Subcutaneous adipose tissue (tissue), 4 donors: ENCODE measurements around the gene SLC1A4. TPM values are rescaled to one million over a fixed set of nuclear protein-coding genes. Genes with fewer than 3 reads are reported as not detected.

Source experiments
- total RNA-seq, 4 donors: library from RNA; depleted of rRNA; stranded (reverse); fragments of >200 nt; gene quantifications; one replicate each; pipeline ENCODE4 v1.1.0, GENCODE V29; 2016
- TF ChIP-seq, protein P1 (sequence below): fragments of 450-650 bp; IDR thresholded peaks from one replicate; pipeline ENCODE4 v1.5.1; 2016; ENCODE audit warnings: low read depth, mild to moderate bottlenecking, control low read depth, antibody characterized with exemption, moderate library complexity

The SLC1A4 gene
- total RNA-seq, 4 donors from 2014 or later, result 2.6 to 15.5 (median 6.8) TPM

DNA sequence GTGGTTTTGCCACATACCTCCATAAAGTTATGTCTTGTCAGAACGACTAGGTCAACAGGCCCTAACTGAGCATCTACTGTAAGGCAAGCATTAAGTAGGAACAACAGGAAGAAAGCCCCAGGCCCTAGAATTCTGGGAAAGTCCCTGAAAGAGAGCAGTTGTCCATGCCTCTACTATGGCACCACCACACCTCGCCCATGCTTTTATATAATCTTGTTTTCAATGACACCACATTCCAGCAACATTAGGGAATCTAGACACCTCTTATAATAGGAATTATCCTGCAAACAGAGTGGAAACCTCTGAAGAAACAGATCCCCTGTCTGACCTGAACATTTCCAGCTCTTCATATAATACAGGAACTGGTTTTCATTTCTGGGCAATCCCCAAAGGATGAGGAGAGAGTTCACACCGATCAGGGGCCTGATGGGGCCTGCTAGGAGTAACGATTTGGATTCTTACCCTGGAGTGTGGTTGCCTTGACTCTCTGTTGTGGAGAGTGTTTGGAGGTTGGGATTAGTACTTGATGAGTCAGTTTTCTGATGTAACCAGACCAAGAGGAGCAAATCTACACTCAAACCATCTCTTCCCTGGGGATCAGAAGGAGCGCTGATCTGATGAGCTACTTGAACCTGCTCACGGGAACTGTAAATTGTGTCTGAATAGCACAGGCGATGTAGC lies 35.1 kb downstream of the SLC1A4 start:
- TF ChIP-seq, protein P1, sequence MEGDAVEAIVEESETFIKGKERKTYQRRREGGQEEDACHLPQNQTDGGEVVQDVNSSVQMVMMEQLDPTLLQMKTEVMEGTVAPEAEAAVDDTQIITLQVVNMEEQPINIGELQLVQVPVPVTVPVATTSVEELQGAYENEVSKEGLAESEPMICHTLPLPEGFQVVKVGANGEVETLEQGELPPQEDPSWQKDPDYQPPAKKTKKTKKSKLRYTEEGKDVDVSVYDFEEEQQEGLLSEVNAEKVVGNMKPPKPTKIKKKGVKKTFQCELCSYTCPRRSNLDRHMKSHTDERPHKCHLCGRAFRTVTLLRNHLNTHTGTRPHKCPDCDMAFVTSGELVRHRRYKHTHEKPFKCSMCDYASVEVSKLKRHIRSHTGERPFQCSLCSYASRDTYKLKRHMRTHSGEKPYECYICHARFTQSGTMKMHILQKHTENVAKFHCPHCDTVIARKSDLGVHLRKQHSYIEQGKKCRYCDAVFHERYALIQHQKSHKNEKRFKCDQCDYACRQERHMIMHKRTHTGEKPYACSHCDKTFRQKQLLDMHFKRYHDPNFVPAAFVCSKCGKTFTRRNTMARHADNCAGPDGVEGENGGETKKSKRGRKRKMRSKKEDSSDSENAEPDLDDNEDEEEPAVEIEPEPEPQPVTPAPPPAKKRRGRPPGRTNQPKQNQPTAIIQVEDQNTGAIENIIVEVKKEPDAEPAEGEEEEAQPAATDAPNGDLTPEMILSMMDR, result no peak

DNA sequence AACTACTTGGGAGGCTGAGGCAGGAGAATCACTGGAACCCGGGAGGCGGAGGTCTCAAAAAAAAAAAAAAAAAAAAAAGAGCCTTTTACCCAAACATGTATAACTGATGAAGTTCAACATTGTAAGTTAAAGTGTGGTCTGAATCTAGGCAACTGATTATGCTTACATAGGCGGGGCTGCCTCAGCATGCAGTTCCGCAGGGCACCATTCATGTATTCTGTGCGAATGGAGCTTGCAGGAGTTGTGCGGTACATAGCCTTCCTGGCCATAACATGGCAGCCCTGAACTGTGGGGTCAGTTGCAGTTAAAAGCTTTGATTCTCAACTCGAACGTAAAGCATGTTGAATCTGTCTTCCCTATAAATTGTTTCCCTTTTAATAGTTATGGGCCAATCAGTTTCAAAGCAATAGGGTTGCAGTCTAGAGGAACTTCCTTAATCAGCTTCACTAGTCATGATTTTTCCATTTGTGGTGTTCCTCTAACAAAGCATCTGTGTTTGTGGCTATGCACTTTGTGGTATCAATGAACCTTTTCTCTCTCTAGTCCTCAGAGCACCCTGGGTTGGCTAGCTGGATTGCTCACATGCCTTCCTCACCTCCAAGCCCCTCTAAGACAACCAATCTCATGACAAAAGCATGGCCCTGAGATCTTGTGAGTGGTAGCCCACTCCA lies 36.4 kb downstream of the SLC1A4 start:
- TF ChIP-seq, protein P1, result no peak

DNA sequence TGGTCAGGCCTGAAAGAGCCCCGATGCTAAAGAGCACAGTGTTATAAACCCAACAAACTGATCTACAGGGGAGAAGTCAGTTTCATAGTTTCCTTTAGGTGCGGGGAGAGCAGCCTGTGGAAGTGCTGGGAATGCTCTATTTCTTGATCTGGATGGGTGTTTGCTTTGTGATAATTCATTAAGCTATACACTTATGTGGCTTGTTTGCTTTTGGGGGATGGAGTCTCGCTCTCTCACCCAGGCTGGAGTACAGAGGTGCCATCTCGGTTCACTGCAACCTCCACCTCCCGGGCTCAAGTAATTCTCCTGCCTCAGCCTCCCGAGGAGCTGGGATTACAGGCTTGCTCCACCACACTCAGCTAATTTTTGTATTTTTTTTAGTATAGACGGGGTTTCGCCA lies 37.0 kb downstream of the SLC1A4 start:
- TF ChIP-seq, protein P1, result no peak

DNA sequence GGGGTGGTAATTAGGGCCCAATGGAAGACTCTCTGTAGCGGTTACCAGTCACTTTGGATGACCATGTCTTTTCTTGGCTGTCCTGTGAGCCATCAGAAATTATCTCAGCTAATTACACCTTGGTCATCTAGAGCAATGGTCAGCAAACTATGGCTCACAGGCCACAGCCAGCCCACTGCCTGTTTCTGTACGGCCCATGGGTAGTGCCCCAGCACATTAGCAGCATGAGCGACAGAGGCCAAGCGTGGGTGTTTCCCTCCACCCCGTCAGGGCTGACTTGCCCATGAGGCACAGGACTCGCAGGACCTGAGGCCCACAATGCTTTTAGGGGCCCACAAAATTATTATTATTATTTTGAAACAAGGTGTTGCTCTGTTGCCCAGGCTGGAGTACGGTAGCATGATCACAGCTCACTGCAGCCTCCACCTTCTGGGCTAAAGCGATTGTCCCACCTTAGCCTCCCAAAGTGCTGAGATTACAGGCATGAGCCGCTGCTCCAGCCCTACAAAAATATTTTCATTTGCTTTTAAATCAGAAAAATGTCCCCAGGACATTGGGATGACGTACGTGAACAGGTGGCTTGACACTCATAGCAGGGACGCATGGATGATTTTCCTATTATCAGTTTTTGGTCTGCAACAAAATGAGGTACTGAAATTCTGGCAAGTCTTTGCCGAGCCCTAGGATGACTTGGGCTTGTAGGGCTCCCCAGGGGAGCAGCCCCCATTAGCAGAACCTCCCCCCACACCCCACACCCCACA lies 37.7 kb downstream of the SLC1A4 start:
- TF ChIP-seq, protein P1, result no peak

DNA sequence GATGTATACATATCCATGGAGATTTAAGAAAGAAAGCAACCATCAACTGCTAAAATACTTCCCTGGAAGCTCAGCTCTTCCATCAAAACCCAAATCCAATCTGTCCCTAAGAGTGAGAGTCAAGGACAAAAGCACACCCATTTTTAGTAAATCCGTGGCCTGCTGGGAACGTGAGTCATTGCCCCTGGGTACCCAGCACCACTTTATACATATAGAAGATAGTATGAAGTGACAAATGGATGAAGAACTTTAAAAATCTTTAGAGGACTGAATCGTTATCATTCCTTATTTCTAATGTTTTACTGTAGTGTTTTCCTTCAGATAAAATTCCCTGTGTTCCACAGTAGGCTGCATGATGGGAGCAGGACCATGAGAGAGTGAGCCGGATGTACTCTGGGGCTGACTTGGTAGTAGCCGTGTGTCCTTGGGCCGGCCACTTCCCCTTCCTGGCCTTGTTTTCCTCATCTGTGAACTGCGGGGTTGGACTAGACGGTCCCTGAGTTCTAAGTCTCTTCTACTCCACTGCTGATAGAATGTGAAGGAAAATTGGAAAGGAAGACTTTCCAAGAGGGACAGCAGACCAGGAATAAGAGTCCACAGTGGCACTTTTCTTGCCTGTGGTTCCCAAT lies 38.5 kb downstream of the SLC1A4 start:
- TF ChIP-seq, protein P1, result no peak

DNA sequence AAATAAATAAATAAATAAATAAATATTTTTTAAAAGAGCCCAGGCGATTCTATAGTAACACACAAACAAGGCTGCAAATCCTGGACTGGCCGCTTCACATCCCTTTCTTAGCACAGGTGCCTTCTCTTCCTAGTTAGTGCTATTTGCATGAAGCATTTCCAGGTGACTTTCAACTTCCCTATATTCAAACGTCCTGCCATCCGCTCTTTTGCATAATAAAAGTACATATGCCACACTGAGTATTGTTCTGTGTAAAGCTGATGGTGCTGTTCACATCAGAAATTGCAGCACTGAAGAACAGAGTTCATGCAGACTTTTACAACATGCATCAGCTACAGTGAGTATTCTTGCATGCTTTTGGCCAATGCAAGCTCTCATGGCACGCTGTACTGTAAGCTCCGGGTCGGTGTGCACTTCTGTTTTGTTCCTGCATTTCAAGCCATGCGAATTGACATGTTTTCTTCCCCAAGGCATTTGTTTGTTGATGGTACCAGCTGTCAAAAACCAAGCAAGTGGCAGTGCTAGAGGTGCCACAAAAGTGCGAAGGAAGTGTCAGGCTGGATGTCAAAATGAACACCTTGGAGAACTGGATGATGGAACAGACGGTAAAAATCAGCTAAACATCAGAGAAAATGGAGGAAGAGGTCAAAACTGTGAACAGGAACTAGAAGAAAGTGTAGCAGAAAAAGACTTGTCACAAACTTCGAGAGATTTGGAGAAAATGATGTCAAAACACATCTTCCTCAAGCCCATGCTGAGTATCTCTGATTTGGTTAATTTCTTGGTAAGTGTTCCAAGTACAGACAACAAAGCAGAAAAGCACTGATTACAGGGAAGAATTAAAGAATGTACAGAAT lies 41.5 kb downstream of the SLC1A4 start:
- TF ChIP-seq, protein P1, result no peak
